HCT116 (cell line): ENCODE results near the gene CD9. TPM values are rescaled to one million over a fixed set of nuclear protein-coding genes. Genes with fewer than 3 reads are reported as not detected.

Source experiments
- ATAC-seq: fragments of 200-7000 bp; cut with Tn5 transposase; 2 replicates; pipeline ENCODE4 v1.9.1; 2020; ENCODE audit warnings: mild to moderate bottlenecking, moderate library complexity
- BruUV-seq: library from RNA; stranded (reverse); fragments of 400-500 nt; replicated peaks from 2 replicates; lab custom pipeline; 2021; lab: Mats Ljungman, UMichigan
- CTCF ChIA-PET: fragments of 300-600 bp; sonication (Branson Sonifier 250); formaldehyde crosslinking; loops from one replicate; lab custom pipeline; 2021; ENCODE audit warnings: antibody characterized with exemption; lab: Charles Lee
- POLR2A ChIA-PET: fragments of 300-600, 350-600 bp; sonication (Branson Sonifier 250); formaldehyde crosslinking; loops from one replicate; lab custom pipeline; 2021; ENCODE audit warnings: antibody characterized with exemption; lab: Charles Lee
- RAD21 ChIA-PET, 2 experiments: fragments of 300-600 bp; sonication (Branson Sonifier 250); formaldehyde crosslinking; loops; one replicate each; lab custom pipeline; 2023; ENCODE audit warnings: low total read pairs in 2 of 2; ENCODE audit not compliant: uncharacterized antibody in 2 of 2, unreplicated experiment in 2 of 2, low non-redundant PET in 1 of 2; lab: Charles Lee
- DNase-seq: peaks from one replicate; pipeline ENCODE4 v3.0.0-alpha.2; 2010; ENCODE audit warnings: low read depth, low spot score
- H2AFZ ChIP-seq: fragments of 200-600 bp; shearing (Covaris generic), sonication (generic); 2 replicates; pipeline ENCODE4 v1.6.1; 2017; ENCODE audit warnings: low read depth, mixed run types, mixed read lengths, antibody characterized with exemption, low read length; ENCODE audit not compliant: poor library complexity, severe bottlenecking
- H3K27ac ChIP-seq: 2 replicates; pipeline ENCODE4 v1.5.1; 2012; ENCODE audit warnings: low read depth, low read length
- H3K27me3 ChIP-seq: fragments of 200-600 bp; sonication (generic); 2 replicates; pipeline ENCODE4 v1.6.1; 2016; ENCODE audit warnings: mixed run types, low read length, mixed read lengths; ENCODE audit not compliant: insufficient read depth
- H3K36me3 ChIP-seq, 2 experiments: fragments of 200-500 bp in 1 of 2; fragments of 200-600 bp in 1 of 2; sonication (Bioruptor generic) in 1 of 2; sonication (generic) in 1 of 2; 2 replicates each; pipeline versions ENCODE4 v1.5.1 to v1.6.1; 2014 to 2016; ENCODE audit warnings: low read length in 2 of 2, inconsistent platforms in 1 of 2, mixed read lengths in 1 of 2, mixed run types in 1 of 2; ENCODE audit not compliant: insufficient read depth in 2 of 2, control insufficient read depth in 1 of 2
- H3K4me1 ChIP-seq, 2 experiments: fragments of 200-600 bp in 1 of 2; sonication (generic) in 1 of 2; 2 replicates each; pipeline versions ENCODE4 v1.5.1 to v1.6.1; 2012 to 2017; ENCODE audit warnings: low read length in 2 of 2, inconsistent platforms in 1 of 2, mild to moderate bottlenecking in 1 of 2, mixed read lengths in 1 of 2, mixed run types in 1 of 2, moderate library complexity in 1 of 2; ENCODE audit not compliant: insufficient read depth in 2 of 2, control insufficient read depth in 1 of 2
- H3K4me2 ChIP-seq: fragments of 200-600 bp; sonication (generic); 2 replicates; pipeline ENCODE4 v1.6.1; 2017; ENCODE audit warnings: mixed run types, low read length, mixed read lengths
- H3K4me3 ChIP-seq, 2 experiments: fragments of 200-600 bp in 1 of 2; sonication (generic) in 1 of 2; replicated peaks in 1 of 2; 2 replicates each; pipeline ENCODE4 v1.5.1; 2011 to 2016; ENCODE audit warnings: low read length in 2 of 2, control low read depth in 1 of 2, low read depth in 1 of 2, mild to moderate bottlenecking in 1 of 2, mixed read lengths in 1 of 2, mixed run types in 1 of 2
- H3K79me2 ChIP-seq: fragments of 200-600 bp; sonication (generic); 2 replicates; pipeline ENCODE4 v1.6.1; 2017; ENCODE audit warnings: mild to moderate bottlenecking, mixed run types, low read length, moderate library complexity, mixed read lengths; ENCODE audit not compliant: insufficient read depth
- H3K9ac ChIP-seq: fragments of 200-600 bp; sonication (generic); 2 replicates; pipeline ENCODE4 v1.6.1; 2016; ENCODE audit warnings: low read length, mixed read lengths
- H3K9me2 ChIP-seq: fragments of 200-600 bp; sonication (generic), shearing (Covaris generic); 2 replicates; pipeline ENCODE4 v1.6.1; 2017; ENCODE audit warnings: mixed run types, mild to moderate bottlenecking, moderate library complexity; ENCODE audit not compliant: insufficient read depth
- H3K9me3 ChIP-seq, 2 experiments: fragments of 200-500 bp in 1 of 2; fragments of 200-600 bp in 1 of 2; sonication (Bioruptor generic) in 1 of 2; sonication (generic) in 1 of 2; 2 replicates each; pipeline ENCODE4 v1.6.1; 2014 to 2017; ENCODE audit warnings: low read length in 2 of 2, mixed read lengths in 2 of 2, inconsistent platforms in 1 of 2, low read depth in 1 of 2, mild to moderate bottlenecking in 1 of 2, mixed run types in 1 of 2, moderate library complexity in 1 of 2; ENCODE audit not compliant: control insufficient read depth in 1 of 2, insufficient read depth in 1 of 2
- H4K20me1 ChIP-seq: fragments of 200-600 bp; sonication (generic), shearing (Covaris generic); 2 replicates; pipeline ENCODE4 v1.6.1; 2017; ENCODE audit warnings: mixed run types, mild to moderate bottlenecking, moderate library complexity; ENCODE audit not compliant: insufficient read depth
- CBX3 ChIP-seq: IDR thresholded peaks from 2 replicates; pipeline ENCODE4 v1.6.1; 2012; ENCODE audit warnings: low read depth
- EGR1 ChIP-seq: IDR thresholded peaks from 2 replicates; pipeline ENCODE4 v1.6.1; 2012; ENCODE audit warnings: low read depth
- POLR2A ChIP-seq: IDR thresholded peaks from 2 replicates; pipeline ENCODE4 v1.7.0; 2011; ENCODE audit warnings: borderline replicate concordance; ENCODE audit not compliant: insufficient read depth, insufficient read length; ENCODE audit errors: extremely low read depth
- POLR2AphosphoS5 ChIP-seq: IDR thresholded peaks from 2 replicates; pipeline ENCODE4 v1.6.1; 2011; ENCODE audit warnings: mild to moderate bottlenecking, low read depth, low read length, moderate library complexity
- YY1 ChIP-seq: IDR thresholded peaks from 2 replicates; pipeline ENCODE4 v1.6.1; 2011; ENCODE audit warnings: low read length, low read depth, moderate library complexity, mild to moderate bottlenecking; ENCODE audit not compliant: insufficient replicate concordance; ENCODE audit errors: extremely low read depth
- intact Hi-C: fragments of 100-400 bp; cut with micrococcal nuclease; formaldehyde crosslinking; loops from 2 replicates; pipeline ENCODE4 v1.10.0; 2022
- total RNA-seq: library from RNA; stranded (reverse); gene quantifications from one replicate; pipeline ENCODE4 v1.2.1, GENCODE V29; 2021; ENCODE audit not compliant: unreplicated experiment
- TF ChIP-seq, protein P1 (sequence below): IDR thresholded peaks from 2 replicates; pipeline ENCODE4 v1.6.1; 2012; ENCODE audit warnings: low read depth

CD9 gene
- total RNA-seq, 1 experiment from 2014 or later = 182 TPM

DNA sequence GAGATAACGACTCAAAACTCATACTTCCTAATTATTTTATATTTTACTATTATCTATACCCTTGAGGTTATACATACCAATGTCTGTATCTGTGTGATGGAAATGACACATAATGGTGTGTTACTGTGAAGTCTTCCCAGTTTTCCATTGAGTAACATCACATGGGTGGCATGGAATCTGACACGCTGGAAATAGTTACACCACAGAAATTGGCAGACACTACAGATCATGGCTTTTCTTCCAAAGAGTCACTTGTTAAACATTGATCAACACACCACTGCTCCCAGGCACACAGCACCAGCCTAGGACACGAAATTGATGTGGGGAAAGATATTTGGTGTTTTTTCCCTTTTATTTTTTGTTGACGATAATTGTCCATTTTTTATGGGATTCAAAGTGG is 42.7 kb upstream of the CD9 start:
- Histone ChIP-seq H3K79me2 (no peaks in the 10 kb centered on the region), H3K27me3 (no peaks in the 10 kb centered on the region), H3K4me2 (no peak overlapping the region), H3K27ac (no peak overlapping the region), H3K4me1 (peaks cover 2 to 3% of the 10 kb centered on the region in 2 experiments; a peak in 1 of 4 replicates), H3K9me2 (no peaks in the 10 kb centered on the region), H3K9me3 (no peaks in the 10 kb centered on the region), H3K9ac (no peak overlapping the region), H2AFZ (no peak overlapping the region), H3K36me3 (no peaks in the 10 kb centered on the region)
- intact Hi-C loops = no loop called here
- ChIA-PET RAD21 (no interaction called here), POLR2A (no interaction called here)
- DNase-seq = no peak
- no TSS peak for BruUV-seq
- no peak for ATAC-seq
- TF ChIP-seq CBX3 = no peak
- no peak for TF ChIP-seq YY1
- TF ChIP-seq POLR2AphosphoS5 = no peak
- no peak for TF ChIP-seq POLR2A
- TF ChIP-seq, all 23 proteins: peak for 0
- H4K20me1 ChIP-seq = no peaks in the 10 kb centered on the region
- CTCF ChIA-PET = no interaction called here
- H3K4me3 ChIP-seq = no peak overlapping the region

DNA sequence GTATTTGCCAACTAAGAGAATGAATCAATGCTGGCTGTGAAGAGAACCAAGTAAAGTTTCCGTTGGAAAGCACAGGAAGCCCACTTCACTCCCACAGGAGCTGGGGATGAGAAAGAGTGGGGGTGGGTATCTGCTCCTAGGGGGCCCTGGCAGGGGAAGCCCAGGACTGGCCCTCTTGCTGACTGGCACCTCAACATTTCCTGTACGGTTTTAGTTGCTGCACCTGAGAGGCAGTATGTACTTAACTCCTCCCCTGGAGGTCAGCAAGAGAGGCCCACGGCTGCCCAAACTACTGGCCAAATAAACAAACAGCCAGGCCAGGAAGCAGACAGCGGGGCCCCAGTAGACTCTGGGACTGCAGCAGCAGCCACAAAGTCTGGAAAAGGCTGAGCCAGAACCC is 41.9 kb upstream of the CD9 start:
- TF ChIP-seq POLR2AphosphoS5 = no peak
- TF ChIP-seq, protein P1, sequence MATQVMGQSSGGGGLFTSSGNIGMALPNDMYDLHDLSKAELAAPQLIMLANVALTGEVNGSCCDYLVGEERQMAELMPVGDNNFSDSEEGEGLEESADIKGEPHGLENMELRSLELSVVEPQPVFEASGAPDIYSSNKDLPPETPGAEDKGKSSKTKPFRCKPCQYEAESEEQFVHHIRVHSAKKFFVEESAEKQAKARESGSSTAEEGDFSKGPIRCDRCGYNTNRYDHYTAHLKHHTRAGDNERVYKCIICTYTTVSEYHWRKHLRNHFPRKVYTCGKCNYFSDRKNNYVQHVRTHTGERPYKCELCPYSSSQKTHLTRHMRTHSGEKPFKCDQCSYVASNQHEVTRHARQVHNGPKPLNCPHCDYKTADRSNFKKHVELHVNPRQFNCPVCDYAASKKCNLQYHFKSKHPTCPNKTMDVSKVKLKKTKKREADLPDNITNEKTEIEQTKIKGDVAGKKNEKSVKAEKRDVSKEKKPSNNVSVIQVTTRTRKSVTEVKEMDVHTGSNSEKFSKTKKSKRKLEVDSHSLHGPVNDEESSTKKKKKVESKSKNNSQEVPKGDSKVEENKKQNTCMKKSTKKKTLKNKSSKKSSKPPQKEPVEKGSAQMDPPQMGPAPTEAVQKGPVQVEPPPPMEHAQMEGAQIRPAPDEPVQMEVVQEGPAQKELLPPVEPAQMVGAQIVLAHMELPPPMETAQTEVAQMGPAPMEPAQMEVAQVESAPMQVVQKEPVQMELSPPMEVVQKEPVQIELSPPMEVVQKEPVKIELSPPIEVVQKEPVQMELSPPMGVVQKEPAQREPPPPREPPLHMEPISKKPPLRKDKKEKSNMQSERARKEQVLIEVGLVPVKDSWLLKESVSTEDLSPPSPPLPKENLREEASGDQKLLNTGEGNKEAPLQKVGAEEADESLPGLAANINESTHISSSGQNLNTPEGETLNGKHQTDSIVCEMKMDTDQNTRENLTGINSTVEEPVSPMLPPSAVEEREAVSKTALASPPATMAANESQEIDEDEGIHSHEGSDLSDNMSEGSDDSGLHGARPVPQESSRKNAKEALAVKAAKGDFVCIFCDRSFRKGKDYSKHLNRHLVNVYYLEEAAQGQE = no peak
- TF ChIP-seq CBX3 = no peak
- TF ChIP-seq EGR1 = no peak
- H3K4me2 ChIP-seq = no peak overlapping the region
- no peak for DNase-seq
- H3K27ac ChIP-seq = no peak overlapping the region
- no peaks in the 10 kb centered on the region for H3K79me2 ChIP-seq
- POLR2A ChIA-PET = no interaction called here
- no peak for ATAC-seq
- CTCF ChIA-PET = no interaction called here
- H2AFZ ChIP-seq = no peak overlapping the region
- no peaks in the 10 kb centered on the region for H4K20me1 ChIP-seq
- RAD21 ChIA-PET = interaction anchor here in 1 of 2 experiments (0.6 kb wide), 1 partner anchor 126 kb away, joined by 3 read pairs; no protein-coding TSS in a partner anchor
- no peaks in the 10 kb centered on the region for H3K9me2 ChIP-seq
- peaks cover 2 to 3% of the 10 kb centered on the region in 2 experiments; a peak in 1 of 4 replicates for H3K4me1 ChIP-seq
- H3K9ac ChIP-seq = no peak overlapping the region
- no peaks in the 10 kb centered on the region for H3K9me3 ChIP-seq
- BruUV-seq = no TSS peak
- no peaks in the 10 kb centered on the region for H3K27me3 ChIP-seq
- no peak overlapping the region for H3K4me3 ChIP-seq
- intact Hi-C loops = no loop called here
- H3K36me3 ChIP-seq = no peaks in the 10 kb centered on the region
